Measurements from ENCODE around the gene COBLL1.

GRCh38 chr2:164756773-164757172 is 84.8 kb downstream of the COBLL1 start:
- TF ChIP-seq EP300 (IDR thresholded peaks at IDR 0.05) = no peak
- TF ChIP-seq POLR2A (IDR thresholded peaks at IDR 0.05) = no peak
- TF ChIP-seq CTCF (IDR thresholded peaks at IDR 0.05) = no peak
